HEK293 (cell line): ENCODE data around the gene SH2B3.

Source experiments
- CTCF ChIA-PET: fragments of 350-600 bp; formaldehyde crosslinking; extraction: SDS; loops from one replicate; lab custom pipeline; 2021; ENCODE audit warnings: antibody characterized with exemption; lab: Yijun Ruan, JAX
- POLR2A ChIA-PET: fragments of 300-600 bp; formaldehyde crosslinking; extraction: SDS; loops from one replicate; lab custom pipeline; 2020; ENCODE audit warnings: antibody characterized with exemption, inconsistent platforms; lab: Yijun Ruan, JAX
- H3K27ac ChIP-seq: fragments of 200-500 bp; sonication (Bioruptor generic); 2 replicates; pipeline ENCODE4 v1.5.1; 2014; ENCODE audit warnings: low read depth, low read length, control low read depth, inconsistent platforms; ENCODE audit errors: extremely low read depth
- H3K36me3 ChIP-seq, 2 experiments: fragments of 200-500 bp in 1 of 2; sonication (Bioruptor generic) in 1 of 2; 1 replicate in 1 of 2; 2 replicates in 1 of 2; pipeline ENCODE4 v1.5.1; 2014 to 2017; ENCODE audit warnings: inconsistent platforms in 2 of 2, low read length in 2 of 2; ENCODE audit not compliant: control insufficient read depth in 2 of 2, insufficient read depth in 1 of 2
- H3K4me1 ChIP-seq: fragments of 200-500 bp; sonication (Bioruptor generic); 2 replicates; pipeline ENCODE4 v1.5.1; 2014; ENCODE audit warnings: mild to moderate bottlenecking, low read length, inconsistent platforms; ENCODE audit not compliant: control insufficient read depth, insufficient read depth
- H3K4me3 ChIP-seq: 2 replicates; pipeline ENCODE4 v1.5.1; 2011; ENCODE audit warnings: low read depth, mild to moderate bottlenecking, control low read depth, low read length, moderate library complexity
- H3K9me3 ChIP-seq: fragments of 200-500 bp; sonication (Bioruptor generic); 2 replicates; pipeline ENCODE4 v1.5.1; 2014; ENCODE audit warnings: low read depth, low read length, inconsistent platforms; ENCODE audit not compliant: control insufficient read depth, insufficient read depth
- GLIS2 ChIP-seq: fragments of 450-650 bp; formaldehyde crosslinking; IDR thresholded peaks from 2 replicates; pipeline ENCODE4 v1.5.1; 2016; ENCODE audit warnings: missing biosample characterization, missing genetic modification characterization
- HOXC10 ChIP-seq: sonication (generic); formaldehyde crosslinking; IDR thresholded peaks from 2 replicates; pipeline ENCODE4 v1.8.1; 2023; ENCODE audit warnings: mild to moderate bottlenecking, missing genetic modification reagents
- IKZF3 ChIP-seq: fragments of 450-650 bp; IDR thresholded peaks from 2 replicates; pipeline ENCODE4 v1.5.0; 2018; ENCODE audit warnings: missing biosample characterization, mild to moderate bottlenecking, missing genetic modification characterization, moderate library complexity
- SCRT2 ChIP-seq: fragments of 450-650 bp; formaldehyde crosslinking; IDR thresholded peaks from 2 replicates; pipeline ENCODE4 v1.5.1; 2016; ENCODE audit warnings: missing biosample characterization, missing genetic modification characterization
- SETDB1 ChIP-seq: IDR thresholded peaks from one replicate; pipeline ENCODE4 v1.6.1; 2017; ENCODE audit warnings: mild to moderate bottlenecking, low read length, moderate library complexity, mixed read lengths; ENCODE audit not compliant: insufficient read length
- SP7 ChIP-seq: fragments of 450-650 bp; formaldehyde crosslinking; IDR thresholded peaks from 2 replicates; pipeline ENCODE4 v1.5.1; 2016; ENCODE audit warnings: missing biosample characterization, missing genetic modification characterization
- ZIC2 ChIP-seq: fragments of 450-650 bp; formaldehyde crosslinking; IDR thresholded peaks from 2 replicates; pipeline ENCODE4 v1.5.1; 2016; ENCODE audit warnings: missing biosample characterization, missing genetic modification characterization
- ZNF121 ChIP-seq: fragments of 450-650 bp; formaldehyde crosslinking; IDR thresholded peaks from 2 replicates; pipeline ENCODE4 v1.5.1; 2016; ENCODE audit warnings: missing biosample characterization, missing genetic modification characterization
- ZNF146 ChIP-seq: fragments of 450-650 bp; formaldehyde crosslinking; IDR thresholded peaks from 2 replicates; pipeline ENCODE4 v1.5.1; 2016; ENCODE audit warnings: missing biosample characterization, missing genetic modification characterization
- ZNF19 ChIP-seq: fragments of 450-650 bp; formaldehyde crosslinking; IDR thresholded peaks from 2 replicates; pipeline ENCODE4; 2016; ENCODE audit warnings: missing biosample characterization, missing genetic modification characterization, low read depth
- ZNF23 ChIP-seq: fragments of 450-650 bp; formaldehyde crosslinking; IDR thresholded peaks from 2 replicates; pipeline ENCODE4 v1.5.1; 2016; ENCODE audit warnings: missing biosample characterization, missing genetic modification characterization, borderline replicate concordance
- ZNF239 ChIP-seq: fragments of 450-650 bp; formaldehyde crosslinking; IDR thresholded peaks from 2 replicates; pipeline ENCODE4 v1.5.1; 2016; ENCODE audit warnings: missing biosample characterization, missing genetic modification characterization
- ZNF423 ChIP-seq: fragments of 450-650 bp; formaldehyde crosslinking; IDR thresholded peaks from 2 replicates; pipeline ENCODE4 v1.5.1; 2016; ENCODE audit warnings: missing biosample characterization, missing genetic modification characterization
- ZNF555 ChIP-seq: fragments of 450-650 bp; formaldehyde crosslinking; conservative IDR thresholded peaks from 2 replicates; pipeline ENCODE4 v1.5.1; 2017; ENCODE audit warnings: missing biosample characterization, mild to moderate bottlenecking, missing genetic modification characterization, inconsistent platforms
- ZNF585B ChIP-seq: fragments of 450-650 bp; formaldehyde crosslinking; IDR thresholded peaks from 2 replicates; pipeline ENCODE4 v1.5.1; 2016; ENCODE audit warnings: missing biosample characterization, missing genetic modification characterization
- ZNF600 ChIP-seq: fragments of 450-650 bp; formaldehyde crosslinking; IDR thresholded peaks from 2 replicates; pipeline ENCODE4 v1.5.1; 2016; ENCODE audit warnings: missing biosample characterization, missing genetic modification characterization
- ZNF707 ChIP-seq: fragments of 450-650 bp; formaldehyde crosslinking; IDR thresholded peaks from 2 replicates; pipeline ENCODE4 v1.5.1; 2016; ENCODE audit warnings: missing biosample characterization, missing genetic modification characterization
- ZSCAN23 ChIP-seq: fragments of 450-650 bp; formaldehyde crosslinking; IDR thresholded peaks from 2 replicates; pipeline ENCODE4 v1.5.1; 2016; ENCODE audit warnings: missing biosample characterization, missing genetic modification characterization
- TF ChIP-seq, protein P1 (sequence below): fragments of 450-650 bp; formaldehyde crosslinking; IDR thresholded peaks from 2 replicates; pipeline ENCODE4 v1.5.1; 2017; ENCODE audit warnings: missing biosample characterization, missing genetic modification characterization
- TF ChIP-seq, protein P2 (sequence below): fragments of 450-650 bp; formaldehyde crosslinking; optimal IDR thresholded peaks from 2 replicates; pipeline ENCODE3; 2016; ENCODE audit warnings: missing biosample characterization, mild to moderate bottlenecking, missing genetic modification characterization
- TF ChIP-seq, protein P3 (sequence below): fragments of 450-650 bp; formaldehyde crosslinking; IDR thresholded peaks from 2 replicates; pipeline ENCODE4 v1.5.1; 2016; ENCODE audit warnings: missing biosample characterization, missing genetic modification characterization
- TF ChIP-seq, protein P4 (sequence below): fragments of 450-650 bp; formaldehyde crosslinking; IDR thresholded peaks from 2 replicates; pipeline ENCODE4 v1.5.1; 2016; ENCODE audit warnings: missing biosample characterization, missing genetic modification characterization
- TF ChIP-seq, protein P5 (sequence below): fragments of 450-650 bp; formaldehyde crosslinking; IDR thresholded peaks from 2 replicates; pipeline ENCODE4 v1.5.1; 2016; ENCODE audit warnings: missing biosample characterization, missing genetic modification characterization
- TF ChIP-seq, protein P6 (sequence below): fragments of 450-650 bp; formaldehyde crosslinking; IDR thresholded peaks from 2 replicates; pipeline ENCODE4 v1.5.1; 2016; ENCODE audit warnings: missing biosample characterization, missing genetic modification characterization

SH2B3 gene

DNA sequence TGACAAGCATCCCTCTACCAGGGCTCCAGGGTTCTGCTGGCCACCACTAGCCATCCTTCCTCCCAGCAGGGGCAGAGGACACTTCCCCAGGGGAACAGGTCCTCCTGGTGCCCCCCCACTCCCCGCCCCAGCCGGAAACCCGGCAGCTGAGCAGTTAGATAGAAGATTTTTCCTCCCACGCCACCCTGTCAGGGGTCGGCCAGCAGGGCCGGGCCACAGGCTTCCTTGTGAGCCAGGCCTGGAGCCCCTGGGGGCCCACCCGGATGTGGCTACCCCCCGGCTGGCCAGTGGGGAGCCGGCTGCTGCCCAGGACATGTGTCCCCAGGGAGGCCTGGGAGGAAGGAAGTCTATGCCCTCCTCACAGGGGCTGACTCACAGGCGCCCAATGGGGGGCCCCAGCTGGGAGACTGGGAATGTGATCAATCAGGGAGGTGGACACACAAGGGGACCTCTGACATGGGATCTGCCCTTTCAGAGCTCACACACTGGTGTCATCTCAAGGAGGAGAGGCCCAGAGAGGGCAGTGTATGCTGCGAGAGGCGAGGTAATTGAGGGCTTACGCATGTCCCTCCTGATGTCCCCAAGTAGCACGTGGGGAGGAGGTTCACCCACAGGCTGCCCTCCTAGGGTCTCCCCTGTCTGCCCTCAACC, 4.2 kb downstream of the SH2B3 start (continued):
- TF ChIP-seq, protein P1, sequence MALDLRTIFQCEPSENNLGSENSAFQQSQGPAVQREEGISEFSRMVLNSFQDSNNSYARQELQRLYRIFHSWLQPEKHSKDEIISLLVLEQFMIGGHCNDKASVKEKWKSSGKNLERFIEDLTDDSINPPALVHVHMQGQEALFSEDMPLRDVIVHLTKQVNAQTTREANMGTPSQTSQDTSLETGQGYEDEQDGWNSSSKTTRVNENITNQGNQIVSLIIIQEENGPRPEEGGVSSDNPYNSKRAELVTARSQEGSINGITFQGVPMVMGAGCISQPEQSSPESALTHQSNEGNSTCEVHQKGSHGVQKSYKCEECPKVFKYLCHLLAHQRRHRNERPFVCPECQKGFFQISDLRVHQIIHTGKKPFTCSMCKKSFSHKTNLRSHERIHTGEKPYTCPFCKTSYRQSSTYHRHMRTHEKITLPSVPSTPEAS (tag by site-specific recombination): no peak
- TF ChIP-seq ZNF423: 0 out of 2 replicates have a peak, but pooled peaks have one; percentile 56
- peak; percentile 46 for TF ChIP-seq SP7
- TF ChIP-seq, protein P2, sequence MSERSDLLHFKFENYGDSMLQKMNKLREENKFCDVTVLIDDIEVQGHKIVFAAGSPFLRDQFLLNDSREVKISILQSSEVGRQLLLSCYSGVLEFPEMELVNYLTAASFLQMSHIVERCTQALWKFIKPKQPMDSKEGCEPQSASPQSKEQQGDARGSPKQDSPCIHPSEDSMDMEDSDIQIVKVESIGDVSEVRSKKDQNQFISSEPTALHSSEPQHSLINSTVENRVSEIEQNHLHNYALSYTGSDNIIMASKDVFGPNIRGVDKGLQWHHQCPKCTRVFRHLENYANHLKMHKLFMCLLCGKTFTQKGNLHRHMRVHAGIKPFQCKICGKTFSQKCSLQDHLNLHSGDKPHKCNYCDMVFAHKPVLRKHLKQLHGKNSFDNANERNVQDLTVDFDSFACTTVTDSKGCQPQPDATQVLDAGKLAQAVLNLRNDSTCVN: no peak
- TF ChIP-seq GLIS2 (tag by site-specific recombination): peak; percentile 90
- TF ChIP-seq ZIC2 (tag by site-specific recombination): peak; percentile 99
- no peak for TF ChIP-seq SETDB1
- TF ChIP-seq SCRT2 (tag by site-specific recombination): peak; percentile 24; the same call in 1 of the 2 replicates
- no peak for TF ChIP-seq ZNF585B (tag by site-specific recombination)
- TF ChIP-seq, all 188 proteins: peak for 9

DNA sequence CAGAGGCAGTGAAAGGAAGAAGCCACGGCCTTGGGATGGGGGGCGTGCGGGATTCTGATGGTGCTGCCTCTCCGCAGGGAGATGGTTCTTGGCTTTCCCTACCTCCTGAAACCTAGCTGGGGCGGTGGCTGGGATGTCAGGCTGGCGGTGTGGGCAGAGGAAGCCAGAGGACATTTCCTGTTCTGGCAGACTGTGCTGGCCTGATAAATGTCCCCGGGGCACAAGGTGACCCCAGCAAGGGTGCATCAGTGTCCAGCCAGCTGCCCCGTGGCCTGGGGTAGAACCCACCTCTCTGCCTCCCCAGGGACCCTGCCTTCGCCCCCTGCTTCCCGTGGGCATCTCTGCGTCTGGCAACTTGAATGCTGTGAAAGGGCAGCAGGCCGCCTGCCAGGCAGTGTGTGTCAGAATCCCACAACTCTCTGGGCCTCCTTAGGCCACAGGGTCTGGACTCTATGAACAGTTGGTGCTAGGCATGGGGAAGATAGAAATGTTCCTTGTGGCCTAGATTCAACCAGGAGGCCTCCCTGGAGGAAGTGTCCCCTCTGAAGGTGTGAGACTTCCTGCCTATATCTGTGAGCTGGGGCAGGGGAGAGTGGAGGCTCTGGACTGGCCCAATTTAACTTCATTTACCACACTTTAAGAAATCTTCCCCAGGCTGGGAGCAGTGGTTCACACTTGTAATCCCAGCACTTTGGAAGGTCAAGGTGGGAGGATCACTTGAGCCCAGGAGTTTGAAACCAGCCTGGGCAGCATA, 4.9 kb downstream of the SH2B3 start:
- Histone ChIP-seq H3K4me3 (no peak overlapping the region), H3K27ac (no peak overlapping the region), H3K9me3 (no peaks in the 10 kb centered on the region), H3K4me1 (0 out of 2 replicates have a peak, but pooled peaks cover 4% of the 10 kb centered on the region), H3K36me3 (no peaks in the 10 kb centered on the region)
- ChIA-PET CTCF (interaction anchor here (4.5 kb wide), 1 partner anchor 14 kb away, joined by 24 read pairs; no protein-coding TSS in a partner anchor), POLR2A (interaction anchor here (0.6 kb wide), 2 partner anchors 9 to 42 kb away, joined by 4 read pairs; no protein-coding TSS in a partner anchor)
- TF ChIP-seq HOXC10 (CRISPR knock-in tag) (peak; percentile 56; the same call in 1 of the 2 replicates), ZNF146 (tag by site-specific recombination) (no peak), ZNF19 (tag by site-specific recombination) (no peak), ZNF239 (tag by site-specific recombination) (no peak), ZSCAN23 (no peak), ZNF707 (tag by site-specific recombination) (no peak), ZNF600 (0 out of 2 replicates have a peak, but pooled peaks have one; percentile 40), SETDB1 (no peak), ZNF121 (peak; percentile 98), ZNF555 (tag by site-specific recombination) (no peak), IKZF3 (no peak), ZNF23 (no peak)
- TF ChIP-seq, protein P3, sequence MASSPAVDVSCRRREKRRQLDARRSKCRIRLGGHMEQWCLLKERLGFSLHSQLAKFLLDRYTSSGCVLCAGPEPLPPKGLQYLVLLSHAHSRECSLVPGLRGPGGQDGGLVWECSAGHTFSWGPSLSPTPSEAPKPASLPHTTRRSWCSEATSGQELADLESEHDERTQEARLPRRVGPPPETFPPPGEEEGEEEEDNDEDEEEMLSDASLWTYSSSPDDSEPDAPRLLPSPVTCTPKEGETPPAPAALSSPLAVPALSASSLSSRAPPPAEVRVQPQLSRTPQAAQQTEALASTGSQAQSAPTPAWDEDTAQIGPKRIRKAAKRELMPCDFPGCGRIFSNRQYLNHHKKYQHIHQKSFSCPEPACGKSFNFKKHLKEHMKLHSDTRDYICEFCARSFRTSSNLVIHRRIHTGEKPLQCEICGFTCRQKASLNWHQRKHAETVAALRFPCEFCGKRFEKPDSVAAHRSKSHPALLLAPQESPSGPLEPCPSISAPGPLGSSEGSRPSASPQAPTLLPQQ (tag by site-specific recombination): no peak
- TF ChIP-seq, protein P4, sequence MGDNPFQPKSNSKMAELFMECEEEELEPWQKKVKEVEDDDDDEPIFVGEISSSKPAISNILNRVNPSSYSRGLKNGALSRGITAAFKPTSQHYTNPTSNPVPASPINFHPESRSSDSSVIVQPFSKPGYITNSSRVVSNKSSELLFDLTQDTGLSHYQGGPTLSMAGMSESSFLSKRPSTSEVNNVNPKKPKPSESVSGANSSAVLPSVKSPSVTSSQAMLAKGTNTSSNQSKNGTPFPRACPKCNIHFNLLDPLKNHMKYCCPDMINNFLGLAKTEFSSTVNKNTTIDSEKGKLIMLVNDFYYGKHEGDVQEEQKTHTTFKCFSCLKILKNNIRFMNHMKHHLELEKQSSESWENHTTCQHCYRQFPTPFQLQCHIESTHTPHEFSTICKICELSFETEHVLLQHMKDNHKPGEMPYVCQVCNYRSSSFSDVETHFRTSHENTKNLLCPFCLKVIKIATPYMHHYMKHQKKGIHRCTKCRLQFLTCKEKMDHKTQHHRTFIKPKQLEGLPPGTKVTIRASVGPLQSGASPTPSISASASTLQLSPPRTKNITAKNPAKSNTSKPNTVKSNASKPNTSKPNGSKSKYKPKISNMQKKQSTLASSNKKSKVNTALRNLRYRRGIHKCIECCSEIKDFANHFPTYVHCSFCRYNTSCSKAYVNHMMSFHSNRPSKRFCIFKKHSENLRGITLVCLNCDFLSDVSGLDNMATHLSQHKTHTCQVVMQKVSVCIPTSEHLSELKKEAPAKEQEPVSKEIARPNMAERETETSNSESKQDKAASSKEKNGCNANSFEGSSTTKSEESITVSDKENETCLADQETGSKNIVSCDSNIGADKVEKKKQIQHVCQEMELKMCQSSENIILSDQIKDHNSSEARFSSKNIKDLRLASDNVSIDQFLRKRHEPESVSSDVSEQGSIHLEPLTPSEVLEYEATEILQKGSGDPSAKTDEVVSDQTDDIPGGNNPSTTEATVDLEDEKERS (tag by site-specific recombination): no peak
- TF ChIP-seq, protein P5, sequence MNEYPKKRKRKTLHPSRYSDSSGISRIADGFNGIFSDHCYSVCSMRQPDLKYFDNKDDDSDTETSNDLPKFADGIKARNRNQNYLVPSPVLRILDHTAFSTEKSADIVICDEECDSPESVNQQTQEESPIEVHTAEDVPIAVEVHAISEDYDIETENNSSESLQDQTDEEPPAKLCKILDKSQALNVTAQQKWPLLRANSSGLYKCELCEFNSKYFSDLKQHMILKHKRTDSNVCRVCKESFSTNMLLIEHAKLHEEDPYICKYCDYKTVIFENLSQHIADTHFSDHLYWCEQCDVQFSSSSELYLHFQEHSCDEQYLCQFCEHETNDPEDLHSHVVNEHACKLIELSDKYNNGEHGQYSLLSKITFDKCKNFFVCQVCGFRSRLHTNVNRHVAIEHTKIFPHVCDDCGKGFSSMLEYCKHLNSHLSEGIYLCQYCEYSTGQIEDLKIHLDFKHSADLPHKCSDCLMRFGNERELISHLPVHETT: no peak
- TF ChIP-seq, protein P6, sequence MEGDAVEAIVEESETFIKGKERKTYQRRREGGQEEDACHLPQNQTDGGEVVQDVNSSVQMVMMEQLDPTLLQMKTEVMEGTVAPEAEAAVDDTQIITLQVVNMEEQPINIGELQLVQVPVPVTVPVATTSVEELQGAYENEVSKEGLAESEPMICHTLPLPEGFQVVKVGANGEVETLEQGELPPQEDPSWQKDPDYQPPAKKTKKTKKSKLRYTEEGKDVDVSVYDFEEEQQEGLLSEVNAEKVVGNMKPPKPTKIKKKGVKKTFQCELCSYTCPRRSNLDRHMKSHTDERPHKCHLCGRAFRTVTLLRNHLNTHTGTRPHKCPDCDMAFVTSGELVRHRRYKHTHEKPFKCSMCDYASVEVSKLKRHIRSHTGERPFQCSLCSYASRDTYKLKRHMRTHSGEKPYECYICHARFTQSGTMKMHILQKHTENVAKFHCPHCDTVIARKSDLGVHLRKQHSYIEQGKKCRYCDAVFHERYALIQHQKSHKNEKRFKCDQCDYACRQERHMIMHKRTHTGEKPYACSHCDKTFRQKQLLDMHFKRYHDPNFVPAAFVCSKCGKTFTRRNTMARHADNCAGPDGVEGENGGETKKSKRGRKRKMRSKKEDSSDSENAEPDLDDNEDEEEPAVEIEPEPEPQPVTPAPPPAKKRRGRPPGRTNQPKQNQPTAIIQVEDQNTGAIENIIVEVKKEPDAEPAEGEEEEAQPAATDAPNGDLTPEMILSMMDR: no peak
